HepG2 (cell line): ENCODE data around the gene NDUFA8. TPM values are rescaled to one million over a fixed set of nuclear protein-coding genes. Genes with fewer than 3 reads are reported as not detected.

Experiments
- EP300 ChIP-seq, 3 experiments: sonication (generic) in 1 of 3; formaldehyde crosslinking in 1 of 3; IDR thresholded peaks; 2 replicates each; pipeline versions ENCODE4 v1.5.1 to v1.6.1; 2011 to 2020; ENCODE audit warnings: low read depth in 2 of 3, low read length in 2 of 3, borderline replicate concordance in 1 of 3, improper control_type of control experiment in 1 of 3, mild to moderate bottlenecking in 1 of 3, missing genetic modification reagents in 1 of 3, moderate library complexity in 1 of 3
- ETV5 ChIP-seq: IDR thresholded peaks from 2 replicates; pipeline ENCODE4 v1.6.1; 2018; ENCODE audit warnings: missing biosample characterization, missing genetic modification reagents, inconsistent platforms, borderline replicate concordance
- FOXO1 ChIP-seq: sonication (generic); formaldehyde crosslinking; IDR thresholded peaks from 2 replicates; pipeline ENCODE4 v1.4.0; 2020; ENCODE audit warnings: missing genetic modification reagents
- GATAD2A ChIP-seq: IDR thresholded peaks from 2 replicates; pipeline ENCODE4 v1.6.1; 2016
- MYC ChIP-seq: sonication (generic); formaldehyde crosslinking; IDR thresholded peaks from 2 replicates; pipeline ENCODE4 v1.9.0; 2021; ENCODE audit warnings: missing genetic modification reagents, borderline replicate concordance
- NR2F6 ChIP-seq, 2 experiments: IDR thresholded peaks; 2 replicates each; pipeline ENCODE4 v1.6.1; 2016; ENCODE audit warnings: antibody characterized with exemption in 1 of 2, mild to moderate bottlenecking in 1 of 2
- PAF1 ChIP-seq: IDR thresholded peaks from 2 replicates; pipeline ENCODE4 v1.6.1; 2016; ENCODE audit warnings: missing genetic modification reagents, missing compliant biosample characterization
- PATZ1 ChIP-seq: sonication (generic); formaldehyde crosslinking; IDR thresholded peaks from 2 replicates; pipeline ENCODE4 v1.4.0; 2020; ENCODE audit warnings: missing genetic modification reagents
- PHF21A ChIP-seq: sonication (generic); formaldehyde crosslinking; IDR thresholded peaks from 2 replicates; pipeline ENCODE4 v1.5.0; 2020; ENCODE audit warnings: mild to moderate bottlenecking, missing genetic modification reagents
- POLR2AphosphoS2 ChIP-seq: IDR thresholded peaks from 2 replicates; pipeline ENCODE4 v1.6.1; 2011; ENCODE audit warnings: low read depth, low read length, improper control_type of control experiment
- RARA ChIP-seq: IDR thresholded peaks from 2 replicates; pipeline ENCODE4 v1.6.1; 2016; ENCODE audit warnings: missing genetic modification reagents, missing compliant biosample characterization
- SP5 ChIP-seq: IDR thresholded peaks from 2 replicates; pipeline ENCODE4 v1.6.1; 2016; ENCODE audit warnings: low read depth, borderline replicate concordance
- TBX2 ChIP-seq: sonication (generic); formaldehyde crosslinking; IDR thresholded peaks from 2 replicates; pipeline ENCODE4 v1.5.0; 2020; ENCODE audit warnings: missing genetic modification reagents, mild to moderate bottlenecking, borderline replicate concordance
- TEAD3 ChIP-seq: optimal IDR thresholded peaks from 2 replicates; pipeline ENCODE3; 2016; ENCODE audit warnings: borderline replicate concordance
- ZNF331 ChIP-seq: sonication (generic); formaldehyde crosslinking; IDR thresholded peaks from 2 replicates; pipeline ENCODE4 v1.4.0; 2020; ENCODE audit warnings: missing genetic modification reagents
- polyA plus RNA-seq, 8 experiments: library from polyadenylated mRNA; depleted of rRNA in 3 of 8; stranded (reverse) in 7 of 8; unstranded in 1 of 8; fragments of >200 nt; fragmentation: Illumina TruSeq in 4 of 8; extraction: Trizol in 4 of 8; gene quantifications; 2 replicates each; pipeline versions ENCODE4 v1.2.1 to v1.2.3, GENCODE V29; 2011 to 2016; ENCODE audit warnings: low read depth in 4 of 8, missing spikeins in 1 of 8, mixed read lengths in 1 of 8; ENCODE audit not compliant: insufficient read depth in 1 of 8
- total RNA-seq, 5 experiments: library from RNA; depleted of rRNA; stranded (reverse); fragments of >200 nt; fragmentation: Illumina TruSeq; extraction: Trizol; gene quantifications; 2 replicates each; pipeline ENCODE4 v1.2.3, GENCODE V29; 2016; ENCODE audit warnings: low read depth in 1 of 5
- TF ChIP-seq, protein P1 (sequence below): IDR thresholded peaks from 2 replicates; pipeline ENCODE4 v1.4.0; 2020; ENCODE audit warnings: mild to moderate bottlenecking, missing genetic modification reagents
- TF ChIP-seq, protein P2 (sequence below): sonication (generic); formaldehyde crosslinking; IDR thresholded peaks from 2 replicates; pipeline ENCODE4 v1.4.0; 2020; ENCODE audit warnings: missing genetic modification reagents
- TF ChIP-seq, protein P3 (sequence below): sonication (generic); formaldehyde crosslinking; IDR thresholded peaks from 2 replicates; pipeline ENCODE4 v1.4.0; 2020; ENCODE audit warnings: missing genetic modification reagents, borderline replicate concordance

NDUFA8 gene
- total and polyA plus RNA-seq, 2 of the 13 experiments (the other 11 are each of a cell fraction or from before 2014, with no cell fraction given) = 68.6 to 71.7 TPM

DNA sequence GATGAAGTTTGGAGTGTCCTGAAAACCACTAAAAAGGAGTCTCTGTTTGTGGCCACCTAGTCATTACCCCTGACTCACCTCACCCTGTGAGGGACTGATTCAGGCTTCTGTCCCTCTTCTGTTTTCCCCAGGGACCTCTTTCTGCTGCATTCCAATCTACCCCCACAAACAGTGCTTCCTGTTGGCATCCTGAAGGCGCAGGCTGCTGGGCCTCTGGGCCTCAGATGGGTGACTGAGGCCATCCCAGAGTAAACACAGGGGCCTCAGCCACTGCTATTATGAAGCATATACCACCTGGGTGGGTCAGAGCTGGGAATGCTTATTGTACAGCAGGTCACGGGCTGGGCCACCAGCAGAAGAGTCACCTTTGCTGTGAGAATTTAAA, 20.1 kb upstream of the NDUFA8 start (continued):
- TF ChIP-seq POLR2AphosphoS2 (no peak), ETV5 (CRISPR knock-in tag) (peak; percentile 60; the same call in 1 of the 2 replicates), SP5 (CRISPR knock-in tag) (peak; percentile 15; the same call in 1 of the 2 replicates), MYC (CRISPR knock-in tag) (no peak), PATZ1 (CRISPR knock-in tag) (peak; percentile 38; the same call in 1 of the 2 replicates), ZNF331 (CRISPR knock-in tag) (0 out of 2 replicates have a peak, but pooled peaks have one; percentile 25), FOXO1 (CRISPR knock-in tag) (0 out of 2 replicates have a peak, but pooled peaks have one; percentile 10), TEAD3 (CRISPR knock-in tag) (peak; percentile 60), PAF1 (CRISPR knock-in tag) (no peak), TBX2 (CRISPR knock-in tag) (0 out of 2 replicates have a peak, but pooled peaks have one; percentile 16), NR2F6 (IDR thresholded peaks at IDR 0.05) (0 out of 2 replicates have a peak, but pooled peaks have one; percentile 50), NR2F6 (CRISPR knock-in tag; IDR thresholded peaks at IDR 0.05) (no peak), GATAD2A (CRISPR knock-in tag) (peak; percentile 63), EP300 (IDR thresholded peaks at IDR 0.05; ENCODE audit: low read depth in 2 of 2, low read length in 2 of 2) (peak in 1 of 2 experiments; percentile 57; a peak in 2 of 4 replicates), EP300 (CRISPR knock-in tag; IDR thresholded peaks at IDR 0.05; ENCODE audit: borderline replicate concordance) (peak; percentile 65), PHF21A (CRISPR knock-in tag) (peak; percentile 42), RARA (CRISPR knock-in tag) (peak; percentile 70)
- TF ChIP-seq, protein P1, sequence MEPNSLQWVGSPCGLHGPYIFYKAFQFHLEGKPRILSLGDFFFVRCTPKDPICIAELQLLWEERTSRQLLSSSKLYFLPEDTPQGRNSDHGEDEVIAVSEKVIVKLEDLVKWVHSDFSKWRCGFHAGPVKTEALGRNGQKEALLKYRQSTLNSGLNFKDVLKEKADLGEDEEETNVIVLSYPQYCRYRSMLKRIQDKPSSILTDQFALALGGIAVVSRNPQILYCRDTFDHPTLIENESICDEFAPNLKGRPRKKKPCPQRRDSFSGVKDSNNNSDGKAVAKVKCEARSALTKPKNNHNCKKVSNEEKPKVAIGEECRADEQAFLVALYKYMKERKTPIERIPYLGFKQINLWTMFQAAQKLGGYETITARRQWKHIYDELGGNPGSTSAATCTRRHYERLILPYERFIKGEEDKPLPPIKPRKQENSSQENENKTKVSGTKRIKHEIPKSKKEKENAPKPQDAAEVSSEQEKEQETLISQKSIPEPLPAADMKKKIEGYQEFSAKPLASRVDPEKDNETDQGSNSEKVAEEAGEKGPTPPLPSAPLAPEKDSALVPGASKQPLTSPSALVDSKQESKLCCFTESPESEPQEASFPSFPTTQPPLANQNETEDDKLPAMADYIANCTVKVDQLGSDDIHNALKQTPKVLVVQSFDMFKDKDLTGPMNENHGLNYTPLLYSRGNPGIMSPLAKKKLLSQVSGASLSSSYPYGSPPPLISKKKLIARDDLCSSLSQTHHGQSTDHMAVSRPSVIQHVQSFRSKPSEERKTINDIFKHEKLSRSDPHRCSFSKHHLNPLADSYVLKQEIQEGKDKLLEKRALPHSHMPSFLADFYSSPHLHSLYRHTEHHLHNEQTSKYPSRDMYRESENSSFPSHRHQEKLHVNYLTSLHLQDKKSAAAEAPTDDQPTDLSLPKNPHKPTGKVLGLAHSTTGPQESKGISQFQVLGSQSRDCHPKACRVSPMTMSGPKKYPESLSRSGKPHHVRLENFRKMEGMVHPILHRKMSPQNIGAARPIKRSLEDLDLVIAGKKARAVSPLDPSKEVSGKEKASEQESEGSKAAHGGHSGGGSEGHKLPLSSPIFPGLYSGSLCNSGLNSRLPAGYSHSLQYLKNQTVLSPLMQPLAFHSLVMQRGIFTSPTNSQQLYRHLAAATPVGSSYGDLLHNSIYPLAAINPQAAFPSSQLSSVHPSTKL (CRISPR knock-in tag) = peak; percentile 70; the same call in 1 of the 2 replicates
- TF ChIP-seq, protein P2, sequence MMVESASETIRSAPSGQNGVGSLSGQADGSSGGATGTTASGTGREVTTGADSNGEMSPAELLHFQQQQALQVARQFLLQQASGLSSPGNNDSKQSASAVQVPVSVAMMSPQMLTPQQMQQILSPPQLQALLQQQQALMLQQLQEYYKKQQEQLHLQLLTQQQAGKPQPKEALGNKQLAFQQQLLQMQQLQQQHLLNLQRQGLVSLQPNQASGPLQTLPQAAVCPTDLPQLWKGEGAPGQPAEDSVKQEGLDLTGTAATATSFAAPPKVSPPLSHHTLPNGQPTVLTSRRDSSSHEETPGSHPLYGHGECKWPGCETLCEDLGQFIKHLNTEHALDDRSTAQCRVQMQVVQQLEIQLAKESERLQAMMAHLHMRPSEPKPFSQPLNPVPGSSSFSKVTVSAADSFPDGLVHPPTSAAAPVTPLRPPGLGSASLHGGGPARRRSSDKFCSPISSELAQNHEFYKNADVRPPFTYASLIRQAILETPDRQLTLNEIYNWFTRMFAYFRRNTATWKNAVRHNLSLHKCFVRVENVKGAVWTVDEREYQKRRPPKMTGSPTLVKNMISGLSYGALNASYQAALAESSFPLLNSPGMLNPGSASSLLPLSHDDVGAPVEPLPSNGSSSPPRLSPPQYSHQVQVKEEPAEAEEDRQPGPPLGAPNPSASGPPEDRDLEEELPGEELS (CRISPR knock-in tag) = peak; percentile 65
- TF ChIP-seq, protein P3, sequence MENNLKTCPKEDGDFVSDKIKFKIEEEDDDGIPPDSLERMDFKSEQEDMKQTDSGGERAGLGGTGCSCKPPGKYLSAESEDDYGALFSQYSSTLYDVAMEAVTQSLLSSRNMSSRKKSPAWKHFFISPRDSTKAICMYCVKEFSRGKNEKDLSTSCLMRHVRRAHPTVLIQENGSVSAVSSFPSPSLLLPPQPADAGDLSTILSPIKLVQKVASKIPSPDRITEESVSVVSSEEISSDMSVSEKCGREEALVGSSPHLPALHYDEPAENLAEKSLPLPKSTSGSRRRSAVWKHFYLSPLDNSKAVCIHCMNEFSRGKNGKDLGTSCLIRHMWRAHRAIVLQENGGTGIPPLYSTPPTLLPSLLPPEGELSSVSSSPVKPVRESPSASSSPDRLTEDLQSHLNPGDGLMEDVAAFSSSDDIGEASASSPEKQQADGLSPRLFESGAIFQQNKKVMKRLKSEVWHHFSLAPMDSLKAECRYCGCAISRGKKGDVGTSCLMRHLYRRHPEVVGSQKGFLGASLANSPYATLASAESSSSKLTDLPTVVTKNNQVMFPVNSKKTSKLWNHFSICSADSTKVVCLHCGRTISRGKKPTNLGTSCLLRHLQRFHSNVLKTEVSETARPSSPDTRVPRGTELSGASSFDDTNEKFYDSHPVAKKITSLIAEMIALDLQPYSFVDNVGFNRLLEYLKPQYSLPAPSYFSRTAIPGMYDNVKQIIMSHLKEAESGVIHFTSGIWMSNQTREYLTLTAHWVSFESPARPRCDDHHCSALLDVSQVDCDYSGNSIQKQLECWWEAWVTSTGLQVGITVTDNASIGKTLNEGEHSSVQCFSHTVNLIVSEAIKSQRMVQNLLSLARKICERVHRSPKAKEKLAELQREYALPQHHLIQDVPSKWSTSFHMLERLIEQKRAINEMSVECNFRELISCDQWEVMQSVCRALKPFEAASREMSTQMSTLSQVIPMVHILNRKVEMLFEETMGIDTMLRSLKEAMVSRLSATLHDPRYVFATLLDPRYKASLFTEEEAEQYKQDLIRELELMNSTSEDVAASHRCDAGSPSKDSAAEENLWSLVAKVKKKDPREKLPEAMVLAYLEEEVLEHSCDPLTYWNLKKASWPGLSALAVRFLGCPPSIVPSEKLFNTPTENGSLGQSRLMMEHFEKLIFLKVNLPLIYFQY (CRISPR knock-in tag) = no peak
